Measurements from ENCODE around the gene THG1L. TPM values are rescaled to one million over a fixed set of nuclear protein-coding genes. Genes with fewer than 3 reads are reported as not detected.
"Not testable (repeated sequence)": the region's sequence is repeated elsewhere in the genome, so short reads cannot be mapped to it uniquely, and the experiment has no call there.

The THG1L gene
- 8.4 TPM for total RNA-seq
- long read RNA-seq, transcript THG1L-201 (6 exons, 3,107 nt), result major isoform, 10 of 10 reads
- long read RNA-seq, partial matches to known transcripts, result 0 of 10 reads
- long read RNA-seq, other reads (novel, unspliced or antisense), result 0 of 10 reads

- DNase-seq (peak; percentile 99), ATAC-seq (peak; percentile 100)
- intact Hi-C loops (cut with DNase I), result no loop called here
- peaks cover 7% of the 10 kb centered on the region for H3K4me1 ChIP-seq
- TF ChIP-seq, protein P1, sequence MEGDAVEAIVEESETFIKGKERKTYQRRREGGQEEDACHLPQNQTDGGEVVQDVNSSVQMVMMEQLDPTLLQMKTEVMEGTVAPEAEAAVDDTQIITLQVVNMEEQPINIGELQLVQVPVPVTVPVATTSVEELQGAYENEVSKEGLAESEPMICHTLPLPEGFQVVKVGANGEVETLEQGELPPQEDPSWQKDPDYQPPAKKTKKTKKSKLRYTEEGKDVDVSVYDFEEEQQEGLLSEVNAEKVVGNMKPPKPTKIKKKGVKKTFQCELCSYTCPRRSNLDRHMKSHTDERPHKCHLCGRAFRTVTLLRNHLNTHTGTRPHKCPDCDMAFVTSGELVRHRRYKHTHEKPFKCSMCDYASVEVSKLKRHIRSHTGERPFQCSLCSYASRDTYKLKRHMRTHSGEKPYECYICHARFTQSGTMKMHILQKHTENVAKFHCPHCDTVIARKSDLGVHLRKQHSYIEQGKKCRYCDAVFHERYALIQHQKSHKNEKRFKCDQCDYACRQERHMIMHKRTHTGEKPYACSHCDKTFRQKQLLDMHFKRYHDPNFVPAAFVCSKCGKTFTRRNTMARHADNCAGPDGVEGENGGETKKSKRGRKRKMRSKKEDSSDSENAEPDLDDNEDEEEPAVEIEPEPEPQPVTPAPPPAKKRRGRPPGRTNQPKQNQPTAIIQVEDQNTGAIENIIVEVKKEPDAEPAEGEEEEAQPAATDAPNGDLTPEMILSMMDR (IDR thresholded peaks at IDR 0.05), result no peak
- peak within 1 kb of the TSS; percentile 76 for H3K4me3 ChIP-seq
- peaks cover 36% of the 10 kb centered on the region for H3K36me3 ChIP-seq
- no peaks in the 10 kb centered on the region for H3K27me3 ChIP-seq
- peak within 1 kb of the TSS; percentile 92 for H3K27ac ChIP-seq
- H3K9me3 ChIP-seq, result no peaks in the 10 kb centered on the region
Measured at GRCh38 chr5:157731272-157732129, at the start of gene THG1L. Gene THG1L (plus strand): TSS chr5:157731420. CDS start chr5:157731441, 21 bp downstream.

DNA sequence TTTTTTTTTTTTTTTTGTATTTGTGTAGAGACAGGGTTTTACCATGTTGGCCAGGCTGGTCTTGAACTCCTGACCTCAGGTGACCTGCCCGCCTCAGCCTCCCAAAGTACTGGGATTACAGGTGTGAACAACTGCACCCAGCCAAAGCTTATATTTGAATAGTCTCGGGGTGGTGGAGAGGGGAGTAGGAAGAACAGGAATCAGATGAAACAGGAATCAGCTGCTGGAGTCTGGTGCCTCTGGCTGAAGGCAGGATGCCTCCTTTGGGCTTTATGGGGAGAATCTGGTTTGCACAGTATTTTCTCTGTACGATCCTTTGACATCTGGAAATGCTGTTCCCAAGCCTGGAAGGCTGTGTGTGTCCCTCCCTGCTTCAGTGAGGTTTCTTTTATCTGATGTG lies 49.0 kb upstream of the THG1L start:
- ATAC-seq (no peak), DNase-seq (no peak)
- TF ChIP-seq, protein P1 (IDR thresholded peaks at IDR 0.05), result no peak
- Histone ChIP-seq H3K4me3 (no peak overlapping the region), H3K36me3 (no peaks in the 10 kb centered on the region), H3K9me3 (no peaks in the 10 kb centered on the region), H3K27me3 (no peaks in the 10 kb centered on the region), H3K4me1 (no peaks in the 10 kb centered on the region), H3K27ac (no peak overlapping the region)
- intact Hi-C loops (cut with DNase I), result no loop called here

DNA sequence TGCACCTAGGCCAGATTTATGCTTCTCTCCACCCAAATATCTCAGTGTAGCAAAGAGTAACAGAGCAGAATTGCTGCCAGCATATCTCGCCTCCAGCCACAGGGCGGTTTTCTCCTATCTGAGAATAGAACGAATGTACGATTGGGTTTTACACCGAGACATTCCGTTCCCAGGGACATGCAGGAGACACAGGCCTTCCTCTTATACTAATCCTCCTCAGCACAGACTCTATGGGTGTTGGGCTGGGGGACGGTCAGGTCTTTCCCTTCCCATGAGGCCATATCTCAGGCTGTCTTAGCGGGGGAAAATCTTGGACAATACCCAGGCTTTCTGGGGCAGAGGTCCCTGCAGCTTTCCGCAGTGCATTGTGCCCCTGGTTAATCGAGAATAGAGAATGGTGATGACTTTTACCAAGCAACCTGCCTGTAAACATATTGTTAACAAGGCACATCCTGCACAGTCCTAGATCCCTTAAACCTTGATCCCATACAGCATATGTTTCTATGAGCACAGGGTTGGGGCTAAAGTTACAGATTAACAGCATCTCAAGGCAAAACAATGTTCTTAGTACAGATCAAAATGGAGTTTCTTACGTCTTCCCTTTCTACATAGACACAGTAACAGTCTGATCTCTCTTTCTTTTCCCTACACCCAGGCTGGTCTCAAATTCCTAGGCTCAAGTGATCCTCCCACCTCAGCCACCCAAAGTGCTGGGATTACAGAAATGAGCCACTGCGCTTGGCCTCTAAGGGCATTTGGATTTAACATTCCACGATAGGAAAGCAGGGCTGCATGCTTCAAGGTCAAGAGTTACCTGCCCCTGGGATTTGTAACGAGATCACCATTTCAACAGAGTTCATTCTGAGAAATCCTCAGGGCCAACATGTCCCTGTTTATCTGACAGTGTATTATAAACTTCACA lies 44.7 kb upstream of the THG1L start:
- ATAC-seq; H3K4me3 ChIP-seq; H3K36me3 ChIP-seq; H3K27me3 ChIP-seq; H3K4me1 ChIP-seq; H3K27ac ChIP-seq; DNase-seq; H3K9me3 ChIP-seq; intact Hi-C loops (cut with DNase I): not testable (repeated sequence)

GRCh38 chr5:157687198-157687554 lies 44.0 kb upstream of the THG1L start:
- Histone ChIP-seq H3K9me3 (no peaks in the 10 kb centered on the region), H3K36me3 (no peaks in the 10 kb centered on the region), H3K27me3 (no peaks in the 10 kb centered on the region), H3K4me1 (no peaks in the 10 kb centered on the region), H3K27ac (no peak overlapping the region), H3K4me3 (no peak overlapping the region)
- ATAC-seq (no peak), DNase-seq (no peak)
- TF ChIP-seq, protein P1 (IDR thresholded peaks at IDR 0.05), result no peak
- intact Hi-C loops (cut with DNase I), result no loop called here

DNA sequence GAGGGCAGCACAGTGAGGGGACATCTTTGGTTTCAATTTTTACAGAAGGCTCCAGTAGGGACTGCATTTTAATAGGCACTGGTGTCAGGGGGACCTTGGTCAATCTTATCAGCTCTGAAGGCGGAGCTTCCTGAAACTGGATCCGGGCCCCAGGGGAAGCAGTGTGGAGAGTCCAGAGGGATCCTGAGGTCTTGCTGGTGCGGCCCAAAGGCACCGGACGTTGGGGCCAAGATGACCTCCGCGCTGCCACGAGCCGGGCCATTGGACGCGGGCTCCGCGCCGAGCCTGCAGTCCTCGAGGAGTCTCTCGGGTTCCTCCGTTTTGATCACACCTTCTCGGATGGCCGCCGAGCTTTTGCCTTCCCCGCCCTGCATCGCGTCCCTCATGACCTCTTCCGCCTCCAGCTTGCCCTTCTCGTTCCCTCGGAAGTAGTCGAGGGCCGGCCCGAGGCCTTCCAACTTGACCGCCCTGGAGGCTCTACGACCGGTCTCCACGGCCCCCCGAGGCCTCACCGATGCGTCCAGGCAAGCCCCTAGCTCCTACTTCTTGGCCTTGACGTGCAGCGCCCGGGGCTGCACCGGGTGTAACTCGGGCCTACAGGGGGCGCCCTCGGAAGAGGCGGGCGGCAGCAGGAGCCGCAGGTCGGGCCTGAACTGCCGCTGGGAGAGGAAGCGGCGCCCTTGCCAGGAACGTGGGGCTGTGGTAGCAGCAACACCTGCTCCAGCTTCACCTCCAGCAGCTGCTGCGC lies 41.1 kb upstream of the THG1L start:
- no peaks in the 10 kb centered on the region for H3K36me3 ChIP-seq
- no peaks in the 10 kb centered on the region for H3K27me3 ChIP-seq
- ATAC-seq (peak; percentile 57), DNase-seq (no peak)
- H3K9me3 ChIP-seq, result no peaks in the 10 kb centered on the region
- no peak overlapping the region for H3K27ac ChIP-seq
- H3K4me1 ChIP-seq, result no peaks in the 10 kb centered on the region
- intact Hi-C loops (cut with DNase I), result no loop called here
- TF ChIP-seq, protein P1 (IDR thresholded peaks at IDR 0.05), result no peak
- no peak overlapping the region for H3K4me3 ChIP-seq
